Amygdala (tissue), 56 donors: ENCODE results near the gene ZBTB33.

Experiments used
- DNase-seq, 56 donors: peaks; one replicate each; lab custom pipeline; 2025; lab: John Stamatoyannopoulos, UW

ZBTB33 gene

DNA sequence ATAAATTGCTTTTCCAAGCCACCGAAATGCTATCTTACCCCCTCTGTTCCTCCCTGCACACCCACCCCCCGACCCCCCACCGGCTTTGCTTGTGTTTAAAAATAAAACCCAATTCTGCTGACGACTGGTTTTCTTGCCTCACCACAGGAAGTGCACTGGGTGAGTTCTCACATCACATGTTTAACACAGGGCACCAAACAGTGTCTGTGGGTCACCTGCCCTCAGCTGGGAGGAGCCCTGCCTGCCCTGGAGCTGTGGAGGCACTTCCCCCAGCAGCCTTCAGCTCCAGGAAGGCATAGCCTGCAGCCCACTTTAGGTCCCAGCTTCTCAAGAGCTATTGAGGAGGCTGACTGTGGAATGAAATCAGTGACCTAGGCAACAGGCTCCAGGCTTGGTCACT lies 51.8 kb downstream of the ZBTB33 start:
- DNase-seq: peak in 6 of 56 donors; percentile 0 to 6 (median 3)

DNA sequence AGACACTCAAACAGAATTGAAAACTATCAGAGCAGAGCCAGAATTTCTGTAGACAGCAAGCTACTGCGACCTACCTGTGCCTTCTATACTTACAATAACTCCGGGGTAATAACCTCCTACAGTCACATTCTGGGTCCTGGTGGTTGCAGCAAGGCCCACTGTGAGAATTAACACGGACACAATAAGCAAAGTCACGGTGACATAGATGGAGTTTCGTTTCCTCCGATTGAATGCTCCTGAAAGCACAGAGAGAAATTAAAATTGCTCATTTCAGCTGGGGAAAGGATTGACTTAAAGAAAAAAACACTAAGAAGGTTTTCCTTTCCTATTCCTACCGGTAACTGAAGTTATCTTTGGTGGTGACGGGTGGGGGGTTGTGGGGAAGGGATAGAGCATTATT lies 53.6 kb downstream of the ZBTB33 start:
- DNase-seq: no peak

DNA sequence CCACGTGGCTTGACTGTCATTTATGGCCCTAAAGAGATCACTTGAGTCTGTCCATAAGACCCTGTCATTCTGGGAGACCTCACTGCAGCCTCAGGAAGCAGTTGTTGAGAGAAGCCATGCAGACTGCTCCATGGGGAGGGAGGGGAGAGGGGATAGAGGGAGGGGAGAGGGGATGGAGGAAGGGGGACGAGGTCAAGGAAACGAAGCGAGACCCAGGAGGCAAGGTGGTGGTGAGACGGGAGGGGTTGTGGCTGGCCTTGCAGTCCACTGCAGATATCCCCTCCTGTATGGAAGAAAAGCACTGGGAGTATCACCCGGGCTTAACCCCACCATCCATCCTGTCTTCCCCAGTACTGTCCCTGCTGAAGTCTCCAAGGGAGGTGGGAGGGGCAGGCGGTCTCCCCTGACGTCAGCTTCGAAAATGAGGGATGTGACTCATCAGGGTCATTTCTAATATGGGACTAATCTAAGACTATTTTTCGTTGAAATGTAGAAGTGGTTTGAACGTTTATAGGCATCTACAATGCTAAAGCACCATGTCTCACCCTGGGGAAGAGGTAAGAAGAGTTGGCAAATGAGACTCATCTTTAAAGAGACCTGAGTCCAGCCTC lies 55.0 kb downstream of the ZBTB33 start:
- no peak for DNase-seq

- no peak for DNase-seq
Measured at GRCh38 chrX:120306630-120307029, 56.0 kb downstream of the ZBTB33 start.
